SK-N-SH (cell line): ENCODE data around the gene KLHL26.

Experiments used
- CHD2 ChIP-seq: fragments of 150-350 bp; IDR thresholded peaks from 2 replicates; pipeline ENCODE4 v1.6.1; 2018; ENCODE audit warnings: low read length; ENCODE audit not compliant: partially characterized antibody
- CTCF ChIP-seq: fragments of 200-600 bp; sonication (generic); IDR thresholded peaks from 2 replicates; pipeline ENCODE4 v1.6.1; 2017; ENCODE audit warnings: antibody characterized with exemption, mild to moderate bottlenecking, moderate library complexity
- MAX ChIP-seq: IDR thresholded peaks from 2 replicates; pipeline ENCODE4 v1.4.0; 2012; ENCODE audit warnings: low read depth
- MEF2A ChIP-seq: IDR thresholded peaks from 2 replicates; pipeline ENCODE4 v1.4.0; 2012; ENCODE audit warnings: low read depth, borderline replicate concordance
- POLR2AphosphoS5 ChIP-seq: IDR thresholded peaks from 2 replicates; pipeline ENCODE4 v1.6.1; 2012; ENCODE audit warnings: low read depth, low read length
- SIN3A ChIP-seq: IDR thresholded peaks from 2 replicates; pipeline ENCODE4 v1.6.1; 2012; ENCODE audit warnings: low read depth, mild to moderate bottlenecking, low read length, moderate library complexity, borderline replicate concordance
- TCF12 ChIP-seq: IDR thresholded peaks from 2 replicates; pipeline ENCODE4 v1.4.0; 2012

- TF ChIP-seq CTCF = no peak
- no peak for TF ChIP-seq MEF2A
- no peak for TF ChIP-seq MAX
- TF ChIP-seq CHD2 = no peak
- no peak for TF ChIP-seq TCF12
- TF ChIP-seq SIN3A = no peak
- TF ChIP-seq POLR2AphosphoS5 = no peak
Measured at GRCh38 chr19:18608805-18609716, 27.8 kb upstream of the KLHL26 start.
